HepG2 (cell line): ENCODE data around the gene CPPED1. TPM values are rescaled to one million over a fixed set of nuclear protein-coding genes. Genes with fewer than 3 reads are reported as not detected.

Experiments
- ATAC-seq: fragments of 200-7000 bp; cut with Tn5 transposase; 3 replicates; pipeline ENCODE4 v1.9.1; 2020; ENCODE audit warnings: mild to moderate bottlenecking, moderate library complexity
- BruUV-seq: library from RNA; stranded (reverse); fragments of 400-500 nt; replicated peaks from 2 replicates; lab custom pipeline; 2021; lab: Mats Ljungman, UMichigan
- CTCF ChIA-PET: fragments of 300-600 bp; formaldehyde crosslinking; extraction: SDS; loops from one replicate; lab custom pipeline; 2021; ENCODE audit warnings: low total read pairs, inconsistent platforms, low intra/inter-chr PET ratio; lab: Yijun Ruan, JAX
- POLR2A ChIA-PET: fragments of 350-600 bp; sonication (Branson Sonifier 250); formaldehyde crosslinking; loops from one replicate; lab custom pipeline; 2020; ENCODE audit warnings: antibody characterized with exemption, inconsistent platforms; lab: Yijun Ruan, JAX
- DNase-seq: peaks from one replicate; pipeline ENCODE4 v3.0.0-alpha.2; 2015; ENCODE audit warnings: low spot score
- FAIRE-seq: peaks from 3 replicates; lab custom pipeline; 2011; peaks lifted over from hg19 to GRCh38; lab: Jason Lieb, UNC
- H2AFZ ChIP-seq: one replicate; pipeline ENCODE4 v1.6.1; 2011; ENCODE audit warnings: low read length, inconsistent platforms
- H3K27ac ChIP-seq: fragments of 300-600 bp; 3 replicates; pipeline ENCODE4 v1.8.0; 2011; ENCODE audit warnings: mixed run types, mild to moderate bottlenecking, mixed read lengths, low read length, inconsistent platforms; ENCODE audit not compliant: insufficient read depth; ENCODE audit errors: extremely low read length
- H3K27me3 ChIP-seq, 2 experiments: fragments of 200-600 bp in 1 of 2; 2 replicates in 1 of 2; 3 replicates in 1 of 2; pipeline versions ENCODE4 v1.6.0 to v1.8.0; 2011; ENCODE audit warnings: low read length in 2 of 2, mild to moderate bottlenecking in 2 of 2, moderate library complexity in 2 of 2, inconsistent platforms in 1 of 2; ENCODE audit not compliant: insufficient read depth in 2 of 2, control insufficient read depth in 1 of 2
- H3K36me3 ChIP-seq, 2 experiments: fragments of 200-600 bp in 1 of 2; replicated peaks in 1 of 2; 2 replicates in 1 of 2; 3 replicates in 1 of 2; pipeline versions ENCODE4 v1.5.1 to v1.8.0; 2011; ENCODE audit warnings: low read length in 2 of 2, inconsistent platforms in 1 of 2; ENCODE audit not compliant: insufficient read depth in 2 of 2, control insufficient read depth in 1 of 2
- H3K4me1 ChIP-seq: 2 replicates; pipeline ENCODE4 v1.5.1; 2012; ENCODE audit warnings: low read length, inconsistent platforms; ENCODE audit not compliant: insufficient read depth
- H3K4me2 ChIP-seq: 2 replicates; pipeline ENCODE4 v1.6.0; 2011; ENCODE audit warnings: low read depth, low read length, inconsistent platforms
- H3K4me3 ChIP-seq, 3 experiments: fragments of 200-600 bp in 1 of 3; sonication (generic), shearing (Covaris generic) in 1 of 3; replicated peaks in 1 of 3; 2 replicates each; pipeline ENCODE4 v1.5.1; 2011 to 2016; ENCODE audit warnings: low read length in 3 of 3, inconsistent platforms in 2 of 3, low read depth in 2 of 3, mild to moderate bottlenecking in 2 of 3, control low read depth in 1 of 3, mixed read lengths in 1 of 3; ENCODE audit not compliant: insufficient read depth in 1 of 3
- H3K79me2 ChIP-seq: one replicate; pipeline ENCODE4 v1.6.1; 2011; ENCODE audit warnings: low read length, inconsistent platforms; ENCODE audit not compliant: insufficient read depth
- H3K9ac ChIP-seq: 2 replicates; pipeline ENCODE4 v1.6.0; 2011; ENCODE audit warnings: mild to moderate bottlenecking, low read depth, low read length, inconsistent platforms; ENCODE audit not compliant: insufficient read depth
- H3K9me3 ChIP-seq: 2 replicates; pipeline ENCODE4 v1.5.1; 2012; ENCODE audit warnings: mild to moderate bottlenecking, low read length
- H4K20me1 ChIP-seq: 2 replicates; pipeline ENCODE4 v1.6.0; 2011; ENCODE audit warnings: inconsistent platforms, mild to moderate bottlenecking, low read length, moderate library complexity; ENCODE audit not compliant: insufficient read depth
- AHR ChIP-seq: IDR thresholded peaks from 2 replicates; pipeline ENCODE4 v1.6.1; 2018; ENCODE audit warnings: missing genetic modification reagents, missing compliant biosample characterization
- EP300 ChIP-seq, 3 experiments: sonication (generic) in 1 of 3; formaldehyde crosslinking in 1 of 3; IDR thresholded peaks; 2 replicates each; pipeline versions ENCODE4 v1.5.1 to v1.6.1; 2011 to 2020; ENCODE audit warnings: low read depth in 2 of 3, low read length in 2 of 3, borderline replicate concordance in 1 of 3, improper control_type of control experiment in 1 of 3, mild to moderate bottlenecking in 1 of 3, missing genetic modification reagents in 1 of 3, moderate library complexity in 1 of 3
- MAFF ChIP-seq: IDR thresholded peaks from 2 replicates; pipeline ENCODE4 v1.6.1; 2011; ENCODE audit warnings: low read depth, low read length, improper control_type of control experiment
- WGBS: methylation state at CpG from one replicate; pipeline ENCODE4 v1.1.6; 2017; ENCODE audit warnings: low lambda C conversion rate; 5-methylcytosine and 5-hydroxymethylcytosine counted together
- in situ Hi-C: cut with HindIII; loops from 2 replicates; pipeline ENCODE4 v1.10.0; 2017; ENCODE audit warnings: low pct_unique_long_range_greater_than_20kb; ENCODE audit not compliant: extremely low pct_ligation_motif_present
- intact Hi-C: fragments of 100-400 bp; cut with micrococcal nuclease; formaldehyde crosslinking; loops from one replicate; pipeline ENCODE4 v1.10.0; 2022; ENCODE audit not compliant: unreplicated experiment
- polyA plus RNA-seq, 8 experiments: library from polyadenylated mRNA; depleted of rRNA in 3 of 8; stranded (reverse) in 7 of 8; unstranded in 1 of 8; fragments of >200 nt; fragmentation: Illumina TruSeq in 4 of 8; extraction: Trizol in 4 of 8; gene quantifications; 2 replicates each; pipeline versions ENCODE4 v1.2.1 to v1.2.3, GENCODE V29; 2011 to 2016; ENCODE audit warnings: low read depth in 4 of 8, missing spikeins in 1 of 8, mixed read lengths in 1 of 8; ENCODE audit not compliant: insufficient read depth in 1 of 8
- total RNA-seq, 5 experiments: library from RNA; depleted of rRNA; stranded (reverse); fragments of >200 nt; fragmentation: Illumina TruSeq; extraction: Trizol; gene quantifications; 2 replicates each; pipeline ENCODE4 v1.2.3, GENCODE V29; 2016; ENCODE audit warnings: low read depth in 1 of 5

The CPPED1 gene
- total and polyA plus RNA-seq, 2 of the 13 experiments (the other 11 are each of a cell fraction or from before 2014, with no cell fraction given): 66.6 to 71.3 TPM

- Histone ChIP-seq H3K4me2 (no peak overlapping the region), H3K9ac (no peak overlapping the region), H2AFZ (no peak overlapping the region), H3K36me3 (peaks cover 20 to 35% of the 10 kb centered on the region in 2 experiments), H3K27me3 (no peaks in the 10 kb centered on the region), H3K27ac (no peak overlapping the region), H3K79me2 (peaks cover 32% of the 10 kb centered on the region), H4K20me1 (no peaks in the 10 kb centered on the region), H3K9me3 (peaks cover 15% of the 10 kb centered on the region), H3K4me1 (no peaks in the 10 kb centered on the region), H3K4me3 (no peak overlapping the region)
- CTCF ChIA-PET: no interaction called here
- DNase-seq (no peak), FAIRE-seq (no peak), ATAC-seq (no peak)
- BruUV-seq: no TSS peak
- no peak for TF ChIP-seq MAFF
- 73% methylated on average over 4 of the region's 4 CpGs for WGBS
- in situ Hi-C loops (no loop called here), intact Hi-C loops (no loop called here)
- POLR2A ChIA-PET: no interaction called here
Observed at GRCh38 chr16:12742741-12743140, 60.9 kb downstream of the CPPED1 start.

- 95% methylated on average over 6 of the region's 6 CpGs for WGBS
- H3K9me3 ChIP-seq: peaks cover 15% of the 10 kb centered on the region
- ChIA-PET POLR2A (no interaction called here), CTCF (no interaction called here)
- no peak for FAIRE-seq
- intact Hi-C loops: no loop called here
- TF ChIP-seq EP300 (IDR thresholded peaks at IDR 0.05; ENCODE audit: low read depth in 2 of 2, low read length in 2 of 2) (no peak), EP300 (CRISPR knock-in tag; IDR thresholded peaks at IDR 0.05; ENCODE audit: borderline replicate concordance) (no peak), AHR (CRISPR knock-in tag) (no peak)
- no peak overlapping the region for H3K27ac ChIP-seq
- no peak for DNase-seq
- no peak overlapping the region for H3K4me3 ChIP-seq
- no peak overlapping the region for H3K9ac ChIP-seq
- H2AFZ ChIP-seq: no peak overlapping the region
- in situ Hi-C loops: no loop called here
- peaks cover 29 to 43% of the 10 kb centered on the region in 2 experiments for H3K36me3 ChIP-seq
- no TSS peak for BruUV-seq
- no peak overlapping the region for H3K4me2 ChIP-seq
- ATAC-seq: no peak
- no peaks in the 10 kb centered on the region for H3K27me3 ChIP-seq
- no peaks in the 10 kb centered on the region for H4K20me1 ChIP-seq
- no peaks in the 10 kb centered on the region for H3K4me1 ChIP-seq
- peaks cover 27% of the 10 kb centered on the region for H3K79me2 ChIP-seq
Observed at GRCh38 chr16:12740986-12741610, 62.6 kb downstream of the CPPED1 start.
